Fibroblast of skin of right quadriceps (primary cell): ENCODE measurements around the gene PTAFR.
A peak's percentile ranks its signal among the peaks of the same experiment; 100 is the strongest.

Source experiments
- DNase-seq: peaks from one replicate; pipeline ENCODE4 v3.0.0-alpha.2; 2013

PTAFR gene

GRCh38 chr1:28176492-28177470 is at the start of gene PTAFR:
TSS of gene PTAFR (minus strand) at chr1:28176690. CDS start at chr1:28151021, 25,669 bp downstream.
- DNase-seq: no peak

- no peak for DNase-seq
Observed at GRCh38 chr1:28213315-28213714, 36.8 kb upstream of the PTAFR start.

GRCh38 chr1:28209700-28210099 is 33.2 kb upstream of the PTAFR start:
- no peak for DNase-seq

- peak; percentile 53 for DNase-seq
Observed at GRCh38 chr1:28208818-28209441, 32.4 kb upstream of the PTAFR start.

- no peak for DNase-seq
Observed at GRCh38 chr1:28205243-28205642, 28.8 kb upstream of the PTAFR start.

GRCh38 chr1:28200234-28200873 is 23.9 kb upstream of the PTAFR start:
- DNase-seq: no peak

- no peak for DNase-seq
Observed at GRCh38 chr1:28199328-28200233, 23.1 kb upstream of the PTAFR start.

GRCh38 chr1:28197682-28198415 is 21.4 kb upstream of the PTAFR start:
- DNase-seq: no peak

GRCh38 chr1:28196330-28196729 is 19.8 kb upstream of the PTAFR start:
- DNase-seq: no peak

GRCh38 chr1:28195780-28196179 is 19.3 kb upstream of the PTAFR start:
- no peak for DNase-seq

GRCh38 chr1:28194326-28195035 is 18.0 kb upstream of the PTAFR start:
- no peak for DNase-seq

GRCh38 chr1:28193701-28194161 is 17.2 kb upstream of the PTAFR start:
- DNase-seq: no peak

- DNase-seq: no peak
Observed at GRCh38 chr1:28190996-28191645, 14.6 kb upstream of the PTAFR start.

GRCh38 chr1:28190337-28190979 is 14.0 kb upstream of the PTAFR start:
- DNase-seq: peak; percentile 25

- no peak for DNase-seq
Observed at GRCh38 chr1:28185071-28185470, 8.6 kb upstream of the PTAFR start.

GRCh38 chr1:28180306-28181305 is 4.1 kb upstream of the PTAFR start:
- no peak for DNase-seq

- DNase-seq: no peak
Observed at GRCh38 chr1:28178690-28179485, 2.4 kb upstream of the PTAFR start.
